BLaER1 (cell line): ENCODE data around the gene ZSWIM4.

ENCODE experiments used
- H3K27ac ChIP-seq: shearing (Covaris generic); formaldehyde crosslinking; 2 replicates; pipeline ENCODE4 v1.8.1; 2022
- H3K27me3 ChIP-seq: shearing (Covaris generic); formaldehyde crosslinking; 2 replicates; pipeline ENCODE4 v1.8.1; 2022
- H3K36me3 ChIP-seq: shearing (Covaris generic); formaldehyde crosslinking; 2 replicates; pipeline ENCODE4 v1.8.1; 2022
- H3K4me1 ChIP-seq: shearing (Covaris generic); formaldehyde crosslinking; 2 replicates; pipeline ENCODE4 v1.8.1; 2022
- H3K4me2 ChIP-seq: shearing (Covaris generic); formaldehyde crosslinking; 2 replicates; pipeline ENCODE4 v1.8.1; 2022
- H3K4me3 ChIP-seq: shearing (Covaris generic); formaldehyde crosslinking; 2 replicates; pipeline ENCODE4 v1.8.1; 2022
- H3K9ac ChIP-seq: shearing (Covaris generic); formaldehyde crosslinking; 2 replicates; pipeline ENCODE4 v1.8.1; 2022
- H3K9me3 ChIP-seq: shearing (Covaris generic); formaldehyde crosslinking; 2 replicates; pipeline ENCODE4 v1.8.1; 2022
- H4K20me1 ChIP-seq: shearing (Covaris generic); formaldehyde crosslinking; 2 replicates; pipeline ENCODE4 v1.8.1; 2022
- Cebpa-rat ChIP-seq: shearing (Covaris generic); IDR thresholded peaks from 2 replicates; pipeline ENCODE4 v1.8.1; 2022

The ZSWIM4 gene

DNA sequence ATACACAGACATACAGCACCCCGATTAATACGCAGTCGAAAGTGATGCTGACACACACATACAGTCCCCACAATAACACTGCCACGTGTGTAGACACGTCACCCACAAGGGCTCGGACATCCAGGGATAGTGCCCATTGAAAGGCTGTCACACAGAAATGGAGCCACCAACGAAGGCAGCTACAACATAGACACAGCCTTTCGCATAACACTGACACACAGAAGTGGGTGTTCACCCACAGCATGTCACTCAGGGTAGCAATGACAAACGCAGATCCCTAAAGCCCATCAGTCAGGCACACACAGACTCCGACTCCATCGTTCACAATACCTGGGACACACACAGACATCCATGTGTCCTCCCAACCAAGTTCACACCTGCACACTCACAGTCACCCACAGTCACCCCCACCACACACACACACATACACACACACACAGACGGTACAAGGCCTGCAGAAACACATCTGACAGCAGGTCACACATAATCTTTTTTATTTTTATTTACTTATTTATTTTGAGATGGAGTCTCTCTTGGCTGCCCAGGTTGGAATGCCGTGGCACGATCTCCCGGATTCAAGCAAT, 71.3 kb downstream of the ZSWIM4 start:
- H3K4me3 ChIP-seq, result peak overlapping the region; percentile 78

DNA sequence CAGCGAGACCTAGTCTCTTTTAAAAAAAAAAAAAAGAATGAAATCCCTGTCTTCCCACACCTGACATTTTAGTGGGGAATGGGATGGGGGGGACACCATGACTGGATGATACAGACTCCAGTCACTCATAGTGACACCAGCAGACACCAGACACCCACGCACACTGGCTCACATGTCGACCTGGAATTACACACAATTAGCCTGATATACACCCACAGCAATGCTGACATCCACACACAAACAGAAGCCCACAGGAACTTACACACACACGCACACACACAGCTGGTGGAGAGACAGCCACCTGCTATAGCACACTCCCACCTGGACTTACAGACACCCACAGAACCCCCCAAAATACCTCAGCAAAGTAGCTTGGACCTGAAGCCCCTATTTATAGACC, 73.4 kb downstream of the ZSWIM4 start:
- H3K27ac ChIP-seq, result no peak overlapping the region
- no peaks in the 10 kb centered on the region for H3K36me3 ChIP-seq
- H3K27me3 ChIP-seq, result peaks cover 52% of the 10 kb centered on the region
- no peak overlapping the region for H3K4me2 ChIP-seq
- no peak for TF ChIP-seq Cebpa-rat
- H3K4me3 ChIP-seq, result no peak overlapping the region
- peaks cover 49% of the 10 kb centered on the region for H3K4me1 ChIP-seq
- no peak overlapping the region for H3K9ac ChIP-seq
- no peaks in the 10 kb centered on the region for H3K9me3 ChIP-seq
- no peaks in the 10 kb centered on the region for H4K20me1 ChIP-seq

More for the DNA sequence above, 71.3 kb downstream of the ZSWIM4 start:
- no peak overlapping the region for H3K27ac ChIP-seq
- H3K4me1 ChIP-seq, result peaks cover 49% of the 10 kb centered on the region
- H3K9me3 ChIP-seq, result no peaks in the 10 kb centered on the region
- H3K9ac ChIP-seq, result peak overlapping the region; percentile 80
- TF ChIP-seq Cebpa-rat, result no peak
- H4K20me1 ChIP-seq, result no peaks in the 10 kb centered on the region
- peak overlapping the region; percentile 96 for H3K4me2 ChIP-seq
- H3K27me3 ChIP-seq, result peaks cover 57% of the 10 kb centered on the region
- no peaks in the 10 kb centered on the region for H3K36me3 ChIP-seq

DNA sequence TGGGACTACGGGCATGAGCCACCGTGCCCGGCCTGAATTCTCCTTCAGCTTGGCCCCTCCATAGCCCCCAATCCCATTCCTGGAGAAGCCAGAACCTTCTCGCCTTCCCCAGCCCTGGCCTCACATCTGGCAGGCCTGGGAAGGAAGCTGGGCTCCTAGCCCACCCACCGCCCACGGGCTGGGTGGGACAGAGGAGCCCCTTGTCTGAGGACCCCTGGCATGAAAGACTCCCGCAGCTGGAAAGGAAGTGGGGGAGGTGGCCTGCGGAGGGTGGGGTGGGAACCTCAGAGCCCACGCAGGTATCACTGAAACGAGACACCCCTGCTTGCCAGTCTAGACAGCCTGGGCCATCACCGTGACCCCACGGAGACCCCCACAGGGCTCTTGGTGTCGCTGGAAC, 74.0 kb downstream of the ZSWIM4 start:
- Histone ChIP-seq H3K4me2 (no peak overlapping the region), H3K4me3 (no peak overlapping the region), H3K9me3 (no peaks in the 10 kb centered on the region), H3K9ac (no peak overlapping the region), H3K36me3 (no peaks in the 10 kb centered on the region), H3K27me3 (peaks cover 45% of the 10 kb centered on the region), H3K27ac (no peak overlapping the region), H4K20me1 (no peaks in the 10 kb centered on the region; the same call in 1 of the 2 replicates), H3K4me1 (peaks cover 43% of the 10 kb centered on the region)
- TF ChIP-seq Cebpa-rat, result no peak

DNA sequence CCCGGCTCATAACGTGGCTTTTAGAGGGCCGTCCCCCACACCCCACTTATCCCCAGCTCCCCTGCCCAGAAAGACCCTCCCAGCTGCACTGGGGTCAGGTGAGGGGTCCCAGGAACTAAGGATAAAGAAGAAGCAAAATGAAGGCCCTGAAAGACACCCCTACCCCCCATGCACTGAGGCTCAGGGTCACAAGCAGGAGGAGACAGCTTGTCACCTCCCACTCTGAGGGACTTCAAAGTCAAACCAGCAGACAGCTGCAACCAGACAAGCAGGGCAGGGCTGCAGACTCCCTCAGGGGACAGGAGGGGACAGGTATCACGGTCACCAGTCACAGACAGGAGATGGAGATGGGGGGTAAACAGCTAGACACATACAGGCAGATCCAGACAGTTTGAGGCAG, 75.6 kb downstream of the ZSWIM4 start:
- H3K36me3 ChIP-seq, result no peaks in the 10 kb centered on the region
- H3K4me2 ChIP-seq, result peak overlapping the region; percentile 28; the same call in 1 of the 2 replicates
- H3K27me3 ChIP-seq, result peaks cover 32% of the 10 kb centered on the region
- H3K9ac ChIP-seq, result peak overlapping the region; percentile 34; the same call in 1 of the 2 replicates
- no peak overlapping the region for H3K4me3 ChIP-seq
- H3K9me3 ChIP-seq, result no peaks in the 10 kb centered on the region
- no peaks in the 10 kb centered on the region; the same call in 1 of the 2 replicates for H4K20me1 ChIP-seq
- H3K27ac ChIP-seq, result no peak overlapping the region
- no peak for TF ChIP-seq Cebpa-rat
- H3K4me1 ChIP-seq, result peaks cover 37% of the 10 kb centered on the region

DNA sequence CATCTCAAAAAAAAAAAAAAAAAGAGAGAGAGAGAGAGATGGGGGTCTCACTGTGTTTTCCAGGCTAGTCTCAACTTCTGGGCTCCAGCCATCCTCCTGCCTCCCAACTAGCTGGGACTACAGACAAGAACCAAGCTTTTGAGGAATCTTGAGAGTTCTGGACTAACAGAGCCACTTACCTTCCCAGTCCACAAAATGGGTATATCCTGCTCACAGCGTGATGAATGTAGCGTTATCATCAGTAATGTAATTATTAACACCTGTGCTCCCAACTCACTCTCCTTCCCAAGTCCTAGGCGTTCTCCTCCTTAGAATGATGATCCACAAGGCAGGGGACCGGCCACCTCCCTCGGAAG, 77.1 kb downstream of the ZSWIM4 start:
- Histone ChIP-seq H3K27ac (no peak overlapping the region), H3K9ac (peak overlapping the region; percentile 50; the same call in 1 of the 2 replicates), H3K9me3 (no peaks in the 10 kb centered on the region), H3K27me3 (peaks cover 18% of the 10 kb centered on the region), H4K20me1 (no peaks in the 10 kb centered on the region; the same call in 1 of the 2 replicates), H3K4me1 (peaks cover 22% of the 10 kb centered on the region), H3K36me3 (no peaks in the 10 kb centered on the region), H3K4me2 (peak overlapping the region; percentile 75), H3K4me3 (peak overlapping the region; percentile 63)
- no peak for TF ChIP-seq Cebpa-rat

- peak overlapping the region; percentile 75 for H3K4me2 ChIP-seq
- H3K4me1 ChIP-seq, result peaks cover 22% of the 10 kb centered on the region
- H3K9ac ChIP-seq, result peak overlapping the region; percentile 50; the same call in 1 of the 2 replicates
- no peak for TF ChIP-seq Cebpa-rat
- no peaks in the 10 kb centered on the region for H3K9me3 ChIP-seq
- H3K4me3 ChIP-seq, result peak overlapping the region; percentile 63
- no peak overlapping the region for H3K27ac ChIP-seq
- H4K20me1 ChIP-seq, result no peaks in the 10 kb centered on the region; the same call in 1 of the 2 replicates
- H3K27me3 ChIP-seq, result peaks cover 13% of the 10 kb centered on the region
- no peaks in the 10 kb centered on the region for H3K36me3 ChIP-seq
Observed at GRCh38 chr19:13872695-13873389, 77.6 kb downstream of the ZSWIM4 start.

DNA sequence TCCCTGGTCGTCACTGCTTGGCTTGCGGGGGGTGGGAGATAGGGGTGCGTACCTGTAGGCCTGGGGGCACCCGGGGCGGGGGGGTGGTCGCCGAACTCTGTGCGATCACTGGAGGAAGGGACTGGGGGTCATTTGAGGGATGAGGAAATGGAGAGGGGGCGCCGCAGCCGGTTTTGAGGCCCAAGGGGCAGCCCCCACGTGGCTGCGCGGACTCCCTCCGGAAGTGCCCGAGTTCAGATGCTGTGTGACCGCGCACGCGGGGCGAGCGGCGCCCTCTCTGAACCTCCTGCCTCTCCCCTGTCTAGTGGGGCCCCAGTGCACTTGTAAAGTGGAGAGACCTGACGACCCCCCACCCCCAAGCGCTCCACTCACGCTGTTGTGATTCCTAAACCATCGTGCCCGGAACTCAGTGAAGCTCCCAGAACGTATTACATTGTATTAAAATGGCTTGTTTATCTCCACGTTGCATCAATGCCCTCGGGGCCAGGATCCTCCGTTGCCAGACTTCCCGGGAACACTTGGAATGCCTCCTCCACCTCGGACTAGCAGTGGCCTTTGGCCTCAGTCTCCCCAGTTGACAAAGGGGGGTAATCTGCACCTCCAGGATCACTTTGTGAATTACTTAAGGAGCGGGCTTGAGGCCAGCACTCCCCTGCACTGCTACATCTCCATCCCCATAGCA, 78.7 kb downstream of the ZSWIM4 start:
- peaks cover 4% of the 10 kb centered on the region; the same call in 1 of the 2 replicates for H3K27me3 ChIP-seq
- no peaks in the 10 kb centered on the region for H3K9me3 ChIP-seq
- H4K20me1 ChIP-seq, result no peaks in the 10 kb centered on the region; the same call in 1 of the 2 replicates

GRCh38 chr19:13875824-13876223, 80.6 kb downstream of the ZSWIM4 start:
- no peaks in the 10 kb centered on the region for H3K9me3 ChIP-seq
- no peak overlapping the region for H3K4me3 ChIP-seq
- no peak overlapping the region for H3K27ac ChIP-seq
- no peak overlapping the region for H3K4me2 ChIP-seq
- H3K27me3 ChIP-seq, result peaks cover 4% of the 10 kb centered on the region; the same call in 1 of the 2 replicates
- no peak overlapping the region for H3K9ac ChIP-seq
- no peak for TF ChIP-seq Cebpa-rat
- H4K20me1 ChIP-seq, result no peaks in the 10 kb centered on the region; the same call in 1 of the 2 replicates
- no peaks in the 10 kb centered on the region for H3K36me3 ChIP-seq
- H3K4me1 ChIP-seq, result peaks cover 29% of the 10 kb centered on the region

More for the DNA sequence above, 78.7 kb downstream of the ZSWIM4 start:
- Histone ChIP-seq H3K4me1 (peaks cover 22% of the 10 kb centered on the region), H3K9ac (no peak overlapping the region), H3K27ac (no peak overlapping the region), H3K4me3 (no peak overlapping the region), H3K4me2 (no peak overlapping the region), H3K36me3 (no peaks in the 10 kb centered on the region)
- TF ChIP-seq Cebpa-rat, result no peak

DNA sequence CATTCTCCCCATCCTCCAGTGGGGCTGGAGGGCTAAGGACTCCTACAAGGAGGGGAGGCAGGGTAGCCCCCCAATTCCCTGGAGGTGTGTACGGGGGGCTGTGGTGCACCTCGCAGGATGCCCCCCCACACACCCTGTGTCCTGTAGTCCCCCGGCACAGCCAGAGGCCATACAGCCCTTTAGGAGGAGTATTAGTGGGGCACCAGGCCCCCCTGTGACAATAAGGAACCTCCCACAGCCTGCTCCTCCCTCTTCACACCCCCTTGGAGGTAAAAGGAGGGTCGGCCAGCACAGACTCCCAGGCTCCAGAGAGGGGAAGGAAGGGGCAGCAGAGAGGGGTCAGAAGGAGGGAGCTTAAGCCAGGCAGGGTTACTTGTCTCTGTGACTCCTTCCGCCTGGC, 81.6 kb downstream of the ZSWIM4 start, which contains the start of gene NANOS3:
NANOS3 (plus strand) TSS at position 301 of the 400 bp plus-strand sequence. CDS start 115 bp downstream, outside the sequence.
- Histone ChIP-seq H3K27me3 (peaks cover 4% of the 10 kb centered on the region; the same call in 1 of the 2 replicates), H3K9ac (no peak within 1 kb of the TSS), H3K4me2 (no peak within 1 kb of the TSS), H3K36me3 (no peaks in the 10 kb centered on the region), H3K4me1 (peaks cover 29% of the 10 kb centered on the region), H3K9me3 (no peaks in the 10 kb centered on the region), H3K4me3 (no peak within 1 kb of the TSS), H4K20me1 (no peaks in the 10 kb centered on the region; the same call in 1 of the 2 replicates), H3K27ac (no peak within 1 kb of the TSS)
- no peak for TF ChIP-seq Cebpa-rat
